AG09319 (cell line): Measurements from ENCODE around the gene DEDD.

ENCODE experiments used
- DNase-seq: peaks from one replicate; pipeline ENCODE4 v3.0.0-alpha.2; 2010; ENCODE audit warnings: low read depth; ENCODE audit errors: extremely low read depth
- CTCF ChIP-seq: IDR thresholded peaks from 2 replicates; pipeline ENCODE4 v1.5.1; 2011; ENCODE audit warnings: low read depth, mild to moderate bottlenecking, inconsistent platforms, low read length, moderate library complexity

The DEDD gene

GRCh38 chr1:161137881-161138280 is 5.4 kb upstream of the DEDD start:
- DNase-seq: no peak

GRCh38 chr1:161133220-161133740 is 813 bp upstream of the DEDD start:
- TF ChIP-seq CTCF: no peak
- DNase-seq: no peak

More at GRCh38 chr1:161137881-161138280, 5.4 kb upstream of the DEDD start:
- no peak for TF ChIP-seq CTCF

- TF ChIP-seq CTCF: no peak
- no peak for DNase-seq
These were observed 701 bp downstream of the DEDD start for GRCh38 chr1:161131523-161132409.

- no peak for TF ChIP-seq CTCF
These were observed 2.2 kb downstream of the DEDD start for GRCh38 chr1:161130266-161130665.

GRCh38 chr1:161128591-161129420 is 3.7 kb downstream of the DEDD start:
- no peak for DNase-seq
- TF ChIP-seq CTCF: no peak

More at GRCh38 chr1:161130266-161130665, 2.2 kb downstream of the DEDD start:
- no peak for DNase-seq

GRCh38 chr1:161127649-161128048 is 4.8 kb downstream of the DEDD start:
- TF ChIP-seq CTCF: no peak
- DNase-seq: no peak

- TF ChIP-seq CTCF: no peak
- DNase-seq: no peak
These were observed 9.5 kb downstream of the DEDD start for GRCh38 chr1:161122967-161123366.
